ENCODE measurements around the gene PISD.

GRCh38 chr22:31637891-31638618, 24.0 kb downstream of the PISD start:
- TF ChIP-seq EZH2 (IDR thresholded peaks at IDR 0.05; ENCODE audit: low read length, unreplicated experiment) (no peak), EZH2phosphoT487 (IDR thresholded peaks at IDR 0.05; ENCODE audit: borderline replicate concordance, low read length) (no peak), CTCF (conservative IDR thresholded peaks at IDR 0.05; ENCODE audit: low read depth, low read length) (no peak)
